HG03066 (cell line): ENCODE data around the gene ZNF366.

ENCODE experiments used
- ATAC-seq: cut with Tn5 transposase; IDR thresholded peaks from one replicate; pipeline ENCODE4 v1.9.1; 2021; ENCODE audit warnings: low read depth; ENCODE audit not compliant: unreplicated experiment

Gene ZNF366

GRCh38 chr5:72497823-72498222 is 9.4 kb downstream of the ZNF366 start:
- no peak for ATAC-seq

DNA sequence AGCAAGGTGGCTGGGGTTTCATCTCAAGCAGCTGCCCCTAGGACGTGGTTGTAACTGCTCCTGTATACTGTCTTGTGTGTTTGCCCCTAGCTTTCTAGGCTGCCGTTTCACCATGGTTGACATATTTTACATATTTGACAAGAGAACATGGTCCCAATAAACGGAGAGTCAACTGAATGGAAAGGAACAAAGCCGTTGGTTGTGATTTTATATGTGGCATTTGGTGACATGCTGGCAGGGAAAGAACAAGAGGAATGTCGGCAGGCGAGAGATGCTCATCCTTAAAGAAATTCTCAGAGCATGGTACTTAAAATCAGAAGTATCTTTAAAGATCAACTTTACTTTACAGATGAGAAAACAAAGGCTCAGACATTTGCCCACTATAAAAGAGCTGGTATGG is 11.8 kb downstream of the ZNF366 start:
- ATAC-seq, result no peak

GRCh38 chr5:72494623-72495124 is 12.5 kb downstream of the ZNF366 start:
- ATAC-seq, result no peak

- no peak for ATAC-seq
These were observed 17.7 kb downstream of the ZNF366 start for GRCh38 chr5:72489536-72489935.

DNA sequence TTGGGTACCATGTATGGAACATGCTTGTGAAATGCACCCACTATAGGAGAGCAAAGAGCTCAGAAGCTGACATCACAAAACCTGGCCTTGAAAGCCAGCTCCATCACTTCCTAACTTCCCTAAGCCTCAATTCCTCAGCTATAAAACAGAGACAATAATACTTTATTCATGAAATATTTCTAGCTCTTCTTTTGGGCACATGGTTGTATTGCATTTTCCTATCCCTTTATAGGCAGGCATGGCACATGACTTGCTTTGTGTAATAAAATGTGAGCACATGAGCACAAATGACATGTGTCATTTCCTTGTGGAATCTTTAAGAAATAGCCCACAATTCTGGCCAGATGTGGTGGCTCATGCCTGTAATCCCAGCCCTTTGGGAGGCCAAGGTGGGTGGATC is 18.5 kb downstream of the ZNF366 start:
- ATAC-seq, result no peak

DNA sequence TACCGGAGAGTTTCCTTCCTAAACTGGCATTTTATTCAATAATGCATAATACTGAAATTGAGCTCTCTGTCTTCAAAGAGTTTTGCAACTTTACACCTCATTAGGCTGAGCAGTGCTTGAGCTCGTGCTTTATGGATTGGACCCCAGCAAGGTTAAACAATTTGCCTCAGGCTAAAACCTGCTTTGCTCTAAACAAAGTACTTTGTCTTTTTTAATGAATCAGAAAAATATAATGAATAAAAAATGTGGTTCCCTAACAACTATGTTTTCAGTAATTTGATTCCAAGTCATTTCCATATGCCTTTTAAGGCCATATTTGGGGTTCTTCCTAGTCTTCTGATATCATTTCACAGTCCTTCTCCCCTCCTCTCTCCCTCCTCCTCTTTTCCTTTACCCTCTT is 20.0 kb downstream of the ZNF366 start:
- no peak for ATAC-seq

DNA sequence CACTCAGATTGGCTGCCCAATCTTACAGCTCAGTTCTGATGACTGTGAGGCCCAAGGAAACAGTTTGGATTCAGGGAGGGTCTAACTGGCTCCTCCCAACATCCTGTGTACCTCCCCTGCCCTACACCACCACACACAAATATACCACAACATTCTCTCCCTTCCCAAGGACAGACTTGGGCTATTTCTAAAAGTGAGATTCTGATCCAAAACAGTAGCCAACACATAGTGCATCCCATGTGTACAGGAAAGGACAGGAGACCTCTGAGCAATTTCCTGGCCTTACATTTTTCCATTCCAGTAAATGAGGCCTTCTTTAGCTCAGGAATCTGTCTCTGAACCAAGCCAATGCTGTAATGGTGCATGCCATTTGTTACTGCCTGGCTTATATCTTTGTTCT is 20.8 kb downstream of the ZNF366 start:
- ATAC-seq, result no peak

- no peak for ATAC-seq
These were observed 21.7 kb downstream of the ZNF366 start for GRCh38 chr5:72485430-72485974.

DNA sequence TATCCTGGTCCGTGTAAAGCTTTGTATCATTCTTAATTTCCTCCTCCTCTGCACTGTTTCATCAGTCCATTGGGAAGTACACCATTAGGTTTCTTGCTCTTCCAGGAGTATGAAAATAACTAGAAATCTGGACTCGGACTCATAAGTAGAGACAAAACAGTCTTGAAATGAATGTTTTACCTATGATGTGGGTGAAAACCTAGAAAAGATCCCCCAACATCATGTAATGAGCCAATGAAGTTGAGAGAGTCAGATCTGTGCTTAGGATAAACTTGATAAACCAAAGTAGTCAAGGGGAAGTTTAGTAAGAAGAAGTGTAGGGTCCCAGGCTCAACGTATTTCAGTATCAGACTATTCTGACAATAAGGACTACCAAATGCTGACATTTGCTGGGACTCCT is 25.2 kb downstream of the ZNF366 start:
- ATAC-seq, result no peak

DNA sequence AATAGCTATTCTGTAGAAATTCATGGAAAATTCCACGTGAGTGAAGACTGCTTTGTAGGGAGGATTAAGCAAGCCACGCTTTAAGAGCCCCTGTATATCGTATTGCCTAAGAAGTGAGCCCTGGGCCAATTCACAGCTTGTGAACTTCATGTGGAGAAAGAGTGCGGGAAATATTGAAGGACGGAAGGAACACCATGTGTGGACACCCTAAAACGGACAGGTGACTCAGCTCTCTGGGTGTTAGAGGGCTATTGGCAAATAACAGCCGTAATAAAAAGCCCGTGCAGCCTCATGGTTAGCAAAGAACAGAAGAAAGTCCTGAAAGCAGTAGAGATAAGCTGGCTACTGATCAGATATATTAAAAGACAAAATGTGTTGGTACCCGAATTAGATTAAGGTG is 26.4 kb downstream of the ZNF366 start:
- ATAC-seq, result no peak

DNA sequence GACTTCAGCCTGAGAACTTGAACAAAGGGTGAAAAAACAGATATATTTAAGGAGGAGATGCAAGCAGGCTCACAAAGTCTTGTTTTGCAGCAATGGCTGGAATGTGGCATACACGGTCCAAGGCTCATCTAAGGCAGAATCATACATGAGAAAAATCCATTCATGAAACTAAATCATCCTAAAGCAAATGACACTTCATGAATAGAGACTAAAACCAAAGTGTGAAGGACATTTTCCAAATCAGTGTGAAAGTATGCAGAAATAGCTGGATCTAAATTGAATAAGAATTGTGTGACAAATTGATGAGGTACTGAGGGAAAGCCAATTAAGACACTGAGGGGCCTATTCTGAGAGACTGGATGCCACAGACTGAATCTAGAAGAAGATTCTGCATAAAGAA is 27.3 kb downstream of the ZNF366 start:
- ATAC-seq, result no peak

DNA sequence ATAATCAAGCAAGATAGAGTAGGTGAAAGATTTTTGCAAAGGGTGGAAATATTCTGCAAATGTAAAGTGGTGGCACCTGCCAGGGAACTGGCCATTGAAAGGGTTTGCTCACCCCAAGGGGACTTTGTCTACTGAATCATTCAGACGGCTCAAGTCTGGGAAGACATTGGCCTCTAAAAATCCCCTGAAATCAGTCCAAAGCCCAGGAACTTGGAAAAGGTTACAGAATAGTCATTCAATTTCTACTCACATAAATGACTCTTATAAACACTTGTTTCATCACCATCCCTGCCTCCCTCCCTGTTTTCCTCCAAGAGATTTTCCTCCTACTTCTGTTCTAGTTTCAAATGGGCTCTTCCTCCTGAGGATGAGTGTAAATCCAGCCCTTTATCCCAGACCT is 28.5 kb downstream of the ZNF366 start:
- ATAC-seq, result no peak

DNA sequence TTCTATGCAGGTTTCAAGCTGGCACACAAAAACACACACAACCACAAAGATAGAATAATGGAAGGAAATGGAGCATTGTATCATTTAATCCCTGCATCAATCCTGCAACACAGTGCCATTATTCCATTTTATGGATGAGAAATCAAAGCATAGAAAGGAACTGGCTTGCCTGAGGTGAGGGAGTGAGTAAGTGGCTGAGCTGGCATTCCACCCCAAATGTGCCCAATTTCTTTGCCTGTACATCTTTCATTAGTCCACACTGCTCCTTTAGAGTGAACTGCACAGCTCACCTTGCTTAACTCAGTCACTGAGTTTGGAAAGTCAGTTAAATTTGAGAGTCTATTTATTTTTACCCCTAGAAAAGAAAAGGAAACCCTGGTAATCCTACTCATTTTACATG is 28.9 kb downstream of the ZNF366 start:
- ATAC-seq, result no peak

GRCh38 chr5:72477644-72478043 is 29.6 kb downstream of the ZNF366 start:
- no peak for ATAC-seq

DNA sequence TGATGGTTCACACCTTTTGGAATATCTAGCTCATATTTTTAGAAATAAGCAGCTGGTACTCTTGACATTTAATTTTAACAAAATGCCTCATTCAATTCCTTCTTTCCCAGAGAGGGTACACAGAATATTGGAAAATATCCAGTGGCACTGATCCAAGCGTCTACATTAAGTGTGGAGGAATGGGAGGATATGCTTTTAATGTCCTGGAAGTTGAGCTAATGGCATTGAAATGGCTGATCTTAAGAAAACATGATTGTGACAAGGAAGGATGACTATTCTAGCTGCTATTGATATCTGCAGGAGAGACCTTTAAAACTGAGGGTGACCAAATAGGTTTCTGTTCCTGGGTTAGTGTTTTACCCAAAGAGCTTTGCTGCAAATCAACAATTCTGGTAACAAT is 30.0 kb downstream of the ZNF366 start:
- no peak for ATAC-seq

GRCh38 chr5:72476721-72477120 is 30.5 kb downstream of the ZNF366 start:
- ATAC-seq, result no peak

- no peak for ATAC-seq
These were observed 30.9 kb downstream of the ZNF366 start for GRCh38 chr5:72476275-72476674.

GRCh38 chr5:72474516-72474915 is 32.7 kb downstream of the ZNF366 start:
- ATAC-seq, result no peak

DNA sequence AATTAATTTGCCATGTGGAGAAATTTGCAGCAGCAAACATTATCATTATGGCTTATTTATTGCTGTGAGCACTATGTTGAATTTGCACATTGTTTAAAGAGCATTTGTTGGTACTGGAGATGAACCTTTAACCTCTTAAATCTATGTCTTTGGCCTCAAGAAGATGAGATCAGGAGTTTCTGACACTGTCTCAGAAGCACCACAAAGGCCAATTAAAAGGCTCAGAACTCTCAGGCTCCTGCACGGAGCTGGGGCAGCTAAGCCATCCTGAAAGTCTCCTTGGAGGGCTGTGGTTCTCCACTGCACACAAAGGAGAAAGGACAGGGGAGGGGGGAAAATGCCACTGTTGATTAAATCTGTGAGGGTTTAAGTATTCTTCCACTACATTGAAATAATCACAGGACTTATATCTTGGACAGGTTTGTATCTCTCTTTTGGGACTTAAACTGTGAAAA is 33.1 kb downstream of the ZNF366 start:
- no peak for ATAC-seq

- ATAC-seq, result no peak
These were observed 34.4 kb downstream of the ZNF366 start for GRCh38 chr5:72472666-72473422.

DNA sequence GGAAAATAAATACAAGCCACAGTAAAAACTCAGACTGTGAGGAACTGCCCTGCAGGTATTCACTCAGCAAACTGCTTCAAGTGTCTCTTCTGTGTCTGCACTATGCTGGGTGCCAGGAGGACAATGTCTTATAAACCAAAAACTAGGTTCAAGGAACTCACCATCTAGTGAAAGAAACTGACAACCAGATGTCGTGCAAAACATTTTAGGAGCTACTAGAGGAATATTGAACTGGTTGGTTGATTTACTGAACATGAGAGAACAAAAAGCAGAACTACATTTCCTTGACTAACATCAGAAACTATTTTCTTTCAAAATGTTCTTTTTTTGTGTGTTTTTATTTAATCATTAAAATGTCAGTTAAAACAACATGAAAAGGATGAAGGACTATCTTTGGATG is 35.2 kb downstream of the ZNF366 start:
- ATAC-seq, result no peak

DNA sequence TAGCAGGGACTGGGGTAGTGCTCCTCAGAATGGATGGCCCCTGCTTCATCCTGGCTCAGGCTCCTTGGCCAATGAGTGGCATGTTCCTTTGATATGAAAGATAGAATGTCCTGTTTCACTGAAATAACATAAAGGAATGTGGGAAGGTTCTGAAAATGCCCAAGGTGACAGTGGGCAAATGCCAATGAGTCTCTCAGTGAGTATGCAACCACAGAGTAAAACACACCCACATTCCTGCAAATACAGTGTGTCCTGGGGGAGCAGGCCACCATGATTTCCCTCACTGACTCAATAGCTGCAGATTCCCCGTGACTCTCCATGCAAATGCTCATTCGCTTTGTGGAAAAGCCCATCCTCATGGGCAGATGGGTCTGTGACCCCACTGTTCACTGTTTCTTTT is 36.4 kb downstream of the ZNF366 start:
- no peak for ATAC-seq
